Activated CD4-positive, alpha-beta T cell treated with anti-CD3 and anti-CD28 coated beads, Interleukin-2, amount 10 ng/mL, durations not matched to agents 24 days and 14 days (primary cell): ENCODE results near the gene EPYC. TPM values are rescaled to one million over a fixed set of nuclear protein-coding genes. Genes with fewer than 3 reads are reported as not detected.

ENCODE experiments used
- DNase-seq: peaks from one replicate; pipeline ENCODE4 v3.0.0; 2022
- H3K27ac Mint-ChIP-seq: one replicate; pipeline ENCODE4 v1.8.0; 2022; ENCODE audit warnings: mild to moderate bottlenecking, mixed read lengths
- H3K27me3 Mint-ChIP-seq: one replicate; pipeline ENCODE4 v1.8.0; 2022; ENCODE audit warnings: mixed read lengths
- H3K36me3 Mint-ChIP-seq: one replicate; pipeline ENCODE4 v1.8.0; 2022; ENCODE audit warnings: low read depth, mild to moderate bottlenecking, mixed read lengths
- H3K4me1 Mint-ChIP-seq: one replicate; pipeline ENCODE4 v1.8.0; 2021; ENCODE audit warnings: mixed read lengths
- H3K4me3 Mint-ChIP-seq: one replicate; pipeline ENCODE4 v1.8.0; 2022; ENCODE audit warnings: mild to moderate bottlenecking, moderate library complexity, mixed read lengths
- H3K9me3 Mint-ChIP-seq: one replicate; pipeline ENCODE4 v1.8.0; 2021; ENCODE audit warnings: mixed read lengths
- intact Hi-C: fragments of 100-400 bp; cut with micrococcal nuclease; formaldehyde crosslinking; loops from one replicate; pipeline ENCODE4 v1.15.1; 2023
- total RNA-seq: library from RNA; stranded (reverse); gene quantifications from 2 replicates; pipeline ENCODE4 v1.2.3, GENCODE V29; 2022

Gene EPYC
- not detected in 2 replicates for total RNA-seq

- Mint-ChIP-seq H3K4me1 (peaks cover 15% of the 10 kb centered on the region), H3K27me3 (peaks cover 9% of the 10 kb centered on the region)
- intact Hi-C loops = no loop called here
These were observed at the start of gene EPYC for GRCh38 chr12:91004872-91005271. Gene EPYC, minus strand, starts transcription at chr12:91004972. Its CDS starts 2,407 bp downstream, at chr12:91002565.

GRCh38 chr12:91053951-91054715 lies 49.4 kb upstream of the EPYC start:
- Mint-ChIP-seq H3K4me3 (no peak overlapping the region), H3K27me3 (no peaks in the 10 kb centered on the region), H3K36me3 (no peaks in the 10 kb centered on the region), H3K9me3 (no peaks in the 10 kb centered on the region), H3K27ac (no peak overlapping the region), H3K4me1 (no peaks in the 10 kb centered on the region)
- intact Hi-C loops = no loop called here
- DNase-seq = no peak

More at GRCh38 chr12:91004872-91005271, at the start of gene EPYC:
- no peak for DNase-seq
- Mint-ChIP-seq H3K27ac (no peak within 1 kb of the TSS), H3K36me3 (no peaks in the 10 kb centered on the region), H3K4me3 (no peak within 1 kb of the TSS), H3K9me3 (peaks cover 7% of the 10 kb centered on the region)

GRCh38 chr12:91052026-91052425 lies 47.3 kb upstream of the EPYC start:
- no peaks in the 10 kb centered on the region for H3K9me3 Mint-ChIP-seq
- DNase-seq = no peak
- H3K36me3 Mint-ChIP-seq = no peaks in the 10 kb centered on the region
- H3K27me3 Mint-ChIP-seq = no peaks in the 10 kb centered on the region
- H3K27ac Mint-ChIP-seq = no peak overlapping the region
- H3K4me3 Mint-ChIP-seq = no peak overlapping the region
- H3K4me1 Mint-ChIP-seq = no peaks in the 10 kb centered on the region
- intact Hi-C loops = no loop called here

GRCh38 chr12:91044586-91044985 lies 39.8 kb upstream of the EPYC start:
- Mint-ChIP-seq H3K9me3 (no peaks in the 10 kb centered on the region), H3K36me3 (no peaks in the 10 kb centered on the region), H3K4me3 (no peak overlapping the region), H3K27me3 (no peaks in the 10 kb centered on the region), H3K27ac (no peak overlapping the region), H3K4me1 (no peaks in the 10 kb centered on the region)
- DNase-seq = no peak
- intact Hi-C loops = no loop called here

GRCh38 chr12:91043408-91043807 lies 38.6 kb upstream of the EPYC start:
- no peak overlapping the region for H3K27ac Mint-ChIP-seq
- H3K4me3 Mint-ChIP-seq = no peak overlapping the region
- no peak for DNase-seq
- no peaks in the 10 kb centered on the region for H3K36me3 Mint-ChIP-seq
- no peaks in the 10 kb centered on the region for H3K4me1 Mint-ChIP-seq
- no peaks in the 10 kb centered on the region for H3K27me3 Mint-ChIP-seq
- intact Hi-C loops = no loop called here
- no peaks in the 10 kb centered on the region for H3K9me3 Mint-ChIP-seq

- Mint-ChIP-seq H3K9me3 (no peaks in the 10 kb centered on the region), H3K27me3 (no peaks in the 10 kb centered on the region), H3K27ac (no peak overlapping the region), H3K36me3 (no peaks in the 10 kb centered on the region), H3K4me3 (no peak overlapping the region), H3K4me1 (no peaks in the 10 kb centered on the region)
- intact Hi-C loops = no loop called here
- no peak for DNase-seq
These were observed 35.5 kb upstream of the EPYC start for GRCh38 chr12:91040096-91040755.

- Mint-ChIP-seq H3K4me1 (no peaks in the 10 kb centered on the region), H3K36me3 (no peaks in the 10 kb centered on the region), H3K27ac (no peak overlapping the region), H3K4me3 (no peak overlapping the region), H3K27me3 (peaks cover 3% of the 10 kb centered on the region), H3K9me3 (no peaks in the 10 kb centered on the region)
- intact Hi-C loops = no loop called here
- no peak for DNase-seq
These were observed 32.5 kb upstream of the EPYC start for GRCh38 chr12:91037276-91037675.

- H3K27me3 Mint-ChIP-seq = peaks cover 9% of the 10 kb centered on the region
- H3K9me3 Mint-ChIP-seq = no peaks in the 10 kb centered on the region
- no peak overlapping the region for H3K27ac Mint-ChIP-seq
- no peaks in the 10 kb centered on the region for H3K36me3 Mint-ChIP-seq
- H3K4me3 Mint-ChIP-seq = no peak overlapping the region
- no peaks in the 10 kb centered on the region for H3K4me1 Mint-ChIP-seq
- intact Hi-C loops = no loop called here
- no peak for DNase-seq
These were observed 28.5 kb upstream of the EPYC start for GRCh38 chr12:91033251-91033650.

GRCh38 chr12:91023326-91024004 lies 18.7 kb upstream of the EPYC start:
- no peak for DNase-seq
- H3K36me3 Mint-ChIP-seq = no peaks in the 10 kb centered on the region
- no peaks in the 10 kb centered on the region for H3K4me1 Mint-ChIP-seq
- intact Hi-C loops = no loop called here
- no peaks in the 10 kb centered on the region for H3K9me3 Mint-ChIP-seq
- no peak overlapping the region for H3K4me3 Mint-ChIP-seq
- H3K27ac Mint-ChIP-seq = no peak overlapping the region
- H3K27me3 Mint-ChIP-seq = peaks cover 2% of the 10 kb centered on the region

GRCh38 chr12:91021076-91021475 lies 16.3 kb upstream of the EPYC start:
- Mint-ChIP-seq H3K4me1 (no peaks in the 10 kb centered on the region), H3K27me3 (peaks cover 2% of the 10 kb centered on the region), H3K36me3 (no peaks in the 10 kb centered on the region), H3K4me3 (no peak overlapping the region), H3K27ac (no peak overlapping the region), H3K9me3 (no peaks in the 10 kb centered on the region)
- intact Hi-C loops = no loop called here
- DNase-seq = no peak

GRCh38 chr12:91019455-91019854 lies 14.7 kb upstream of the EPYC start:
- DNase-seq = no peak
- Mint-ChIP-seq H3K4me1 (no peaks in the 10 kb centered on the region), H3K27me3 (peaks cover 2% of the 10 kb centered on the region), H3K9me3 (no peaks in the 10 kb centered on the region), H3K4me3 (no peak overlapping the region), H3K27ac (no peak overlapping the region), H3K36me3 (no peaks in the 10 kb centered on the region)
- intact Hi-C loops = no loop called here

- no peaks in the 10 kb centered on the region for H3K36me3 Mint-ChIP-seq
- H3K4me1 Mint-ChIP-seq = no peaks in the 10 kb centered on the region
- no peak overlapping the region for H3K4me3 Mint-ChIP-seq
- intact Hi-C loops = no loop called here
- H3K27me3 Mint-ChIP-seq = peaks cover 11% of the 10 kb centered on the region
- H3K9me3 Mint-ChIP-seq = no peaks in the 10 kb centered on the region
- DNase-seq = no peak
- H3K27ac Mint-ChIP-seq = no peak overlapping the region
These were observed 12.9 kb upstream of the EPYC start for GRCh38 chr12:91017511-91018263.

GRCh38 chr12:91017043-91017442 lies 12.3 kb upstream of the EPYC start:
- Mint-ChIP-seq H3K27me3 (peaks cover 11% of the 10 kb centered on the region), H3K9me3 (no peaks in the 10 kb centered on the region)
- no peak for DNase-seq

More at GRCh38 chr12:91017043-91017442, 12.3 kb upstream of the EPYC start:
- no peaks in the 10 kb centered on the region for H3K4me1 Mint-ChIP-seq
- H3K27ac Mint-ChIP-seq = no peak overlapping the region
- H3K4me3 Mint-ChIP-seq = no peak overlapping the region
- H3K36me3 Mint-ChIP-seq = no peaks in the 10 kb centered on the region
- intact Hi-C loops = no loop called here
